SK-N-SH treated with all-trans-retinoic acid at 6 μM for 48 hours (cell line): ENCODE data around the gene SGK1.

Experiments used
- ARNTL ChIP-seq: fragments of 450-650 bp; formaldehyde crosslinking; IDR thresholded peaks from 2 replicates; pipeline ENCODE4 v1.5.0; 2020; ENCODE audit warnings: low read depth, mild to moderate bottlenecking, moderate library complexity, borderline replicate concordance
- CREB5 ChIP-seq: fragments of 250-450 bp; sonication (Bioruptor Pico); IDR thresholded peaks from 2 replicates; pipeline ENCODE4 v1.5.1; 2020; ENCODE audit warnings: low read depth, mild to moderate bottlenecking, moderate library complexity
- ESRRG ChIP-seq: fragments of 250-450 bp; sonication (Bioruptor Pico); IDR thresholded peaks from 2 replicates; pipeline ENCODE4 v1.6.1; 2021; ENCODE audit warnings: mild to moderate bottlenecking
- OSR1 ChIP-seq: fragments of 250-450 bp; sonication (Bioruptor Pico); IDR thresholded peaks from 2 replicates; pipeline ENCODE4 v1.8.0; 2022; ENCODE audit warnings: moderate library complexity, mild to moderate bottlenecking, inconsistent platforms
- PATZ1 ChIP-seq: fragments of 250-450 bp; sonication (Bioruptor Pico); IDR thresholded peaks from 2 replicates; pipeline ENCODE4 v1.8.0; 2020; ENCODE audit warnings: mild to moderate bottlenecking, moderate library complexity, borderline replicate concordance
- POU6F1 ChIP-seq: fragments of 250-450 bp; sonication (Bioruptor Pico); IDR thresholded peaks from 2 replicates; pipeline ENCODE4 v1.8.0; 2021; ENCODE audit warnings: low read depth, mild to moderate bottlenecking, moderate library complexity, borderline replicate concordance
- RARB ChIP-seq: fragments of 250-450 bp; sonication (Bioruptor Pico); IDR thresholded peaks from 2 replicates; pipeline ENCODE4 v1.8.0; 2021; ENCODE audit warnings: mild to moderate bottlenecking, moderate library complexity
- SNAI2 ChIP-seq: fragments of 250-450 bp; sonication (Bioruptor Pico); IDR thresholded peaks from 2 replicates; pipeline ENCODE4 v1.5.0; 2020; ENCODE audit warnings: mild to moderate bottlenecking, moderate library complexity
- TCF4 ChIP-seq: fragments of 250-450 bp; sonication (Bioruptor Pico); IDR thresholded peaks from 2 replicates; pipeline ENCODE4 v1.8.0; 2021; ENCODE audit warnings: mild to moderate bottlenecking, moderate library complexity, borderline replicate concordance
- TSHZ2 ChIP-seq: fragments of 250-450 bp; sonication (Bioruptor Pico); IDR thresholded peaks from 2 replicates; pipeline ENCODE4 v1.5.0; 2020; ENCODE audit warnings: mild to moderate bottlenecking, moderate library complexity
- ZFP3 ChIP-seq: fragments of 250-450 bp; sonication (Bioruptor Pico); IDR thresholded peaks from 2 replicates; pipeline ENCODE4 v1.5.0; 2020; ENCODE audit warnings: mild to moderate bottlenecking, moderate library complexity
- ZFP30 ChIP-seq: fragments of 450-650 bp; formaldehyde crosslinking; IDR thresholded peaks from 2 replicates; pipeline ENCODE4 v1.5.0; 2022; ENCODE audit warnings: mild to moderate bottlenecking, moderate library complexity
- ZNF565 ChIP-seq: fragments of 450-650 bp; formaldehyde crosslinking; conservative IDR thresholded peaks from 2 replicates; pipeline ENCODE4 v1.5.0; 2020; ENCODE audit warnings: low read depth, mild to moderate bottlenecking, moderate library complexity
- ZNF70 ChIP-seq: fragments of 450-650 bp; formaldehyde crosslinking; IDR thresholded peaks from 2 replicates; pipeline ENCODE4 v1.5.0; 2020; ENCODE audit warnings: mild to moderate bottlenecking, moderate library complexity

GRCh38 chr6:134172706-134173365, 145.1 kb downstream of the SGK1 start:
- TF ChIP-seq ZFP3 (CRISPR knock-in tag) (no peak), ZFP30 (CRISPR knock-in tag) (no peak), PATZ1 (CRISPR knock-in tag) (no peak), ZNF565 (no peak), CREB5 (no peak), TSHZ2 (CRISPR knock-in tag) (no peak), RARB (CRISPR knock-in tag) (no peak), TCF4 (CRISPR knock-in tag) (no peak), ESRRG (CRISPR knock-in tag) (no peak), ARNTL (CRISPR knock-in tag) (no peak), POU6F1 (CRISPR knock-in tag) (no peak), ZNF70 (CRISPR knock-in tag) (no peak), SNAI2 (CRISPR knock-in tag) (no peak), OSR1 (CRISPR knock-in tag) (no peak)
